Measurements from ENCODE around the gene NDOR1.

GRCh38 chr9:137195525-137196220 lies 9.8 kb upstream of the NDOR1 start:
- no peak for TF ChIP-seq CTCF (conservative IDR thresholded peaks at IDR 0.05; ENCODE audit: low read length)
- TF ChIP-seq EZH2phosphoT487 (IDR thresholded peaks at IDR 0.05; ENCODE audit: borderline replicate concordance): no peak

All from Loucy (cell line).